Measurements from ENCODE around the gene IGSF9B. TPM values are rescaled to one million over a fixed set of nuclear protein-coding genes. Genes with fewer than 3 reads are reported as not detected.
A peak's percentile ranks its signal among the peaks of the same experiment; 100 is the strongest.

IGSF9B gene
- total RNA-seq, 1 donor from 2014 or later, result 8.4 TPM

GRCh38 chr11:133969112-133969511, 12.3 kb upstream of the IGSF9B start:
- Mint-ChIP-seq H3K4me1 (ENCODE audit: low read depth) (peaks cover 12% of the 10 kb centered on the region), H3K36me3 (ENCODE audit: low read depth) (no peaks in the 10 kb centered on the region), H3K27me3 (ENCODE audit: low read depth) (peaks cover 61% of the 10 kb centered on the region), H3K9me3 (ENCODE audit: low read depth) (no peaks in the 10 kb centered on the region), H3K4me3 (ENCODE audit: unreplicated experiment) (no peak overlapping the region), H3K27ac (ENCODE audit: unreplicated experiment) (no peak overlapping the region)
- TF ChIP-seq CTCF (IDR thresholded peaks at IDR 0.05), result no peak
- no peak for DNase-seq (ENCODE audit: low spot score)

DNA sequence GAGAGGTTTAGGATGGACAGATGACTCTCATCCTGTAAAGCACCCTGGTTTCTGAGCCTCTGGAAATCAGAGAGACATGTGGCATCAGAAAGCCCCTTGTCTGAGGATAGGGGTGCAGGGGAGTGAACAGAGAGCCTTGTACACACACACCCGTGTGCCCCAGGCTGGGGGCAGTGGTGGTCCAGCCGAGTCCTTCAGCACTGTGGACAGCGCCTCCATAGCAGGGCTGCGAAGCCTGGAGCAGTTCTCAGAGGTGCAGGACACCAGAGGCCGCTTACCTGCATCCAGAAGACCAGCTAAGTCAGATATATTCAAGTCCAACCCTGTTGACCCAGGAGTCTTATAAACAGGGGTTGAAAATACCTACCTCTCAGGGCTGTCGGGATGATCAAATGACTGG, 11.5 kb upstream of the IGSF9B start:
- Mint-ChIP-seq H3K36me3 (ENCODE audit: low read depth) (no peaks in the 10 kb centered on the region), H3K9me3 (ENCODE audit: low read depth) (no peaks in the 10 kb centered on the region), H3K4me3 (ENCODE audit: unreplicated experiment) (no peak overlapping the region), H3K27me3 (ENCODE audit: low read depth) (peaks cover 55% of the 10 kb centered on the region), H3K4me1 (ENCODE audit: low read depth) (peaks cover 12% of the 10 kb centered on the region), H3K27ac (ENCODE audit: unreplicated experiment) (no peak overlapping the region)
- TF ChIP-seq CTCF (IDR thresholded peaks at IDR 0.05), result no peak
- DNase-seq (ENCODE audit: low spot score), result no peak

DNA sequence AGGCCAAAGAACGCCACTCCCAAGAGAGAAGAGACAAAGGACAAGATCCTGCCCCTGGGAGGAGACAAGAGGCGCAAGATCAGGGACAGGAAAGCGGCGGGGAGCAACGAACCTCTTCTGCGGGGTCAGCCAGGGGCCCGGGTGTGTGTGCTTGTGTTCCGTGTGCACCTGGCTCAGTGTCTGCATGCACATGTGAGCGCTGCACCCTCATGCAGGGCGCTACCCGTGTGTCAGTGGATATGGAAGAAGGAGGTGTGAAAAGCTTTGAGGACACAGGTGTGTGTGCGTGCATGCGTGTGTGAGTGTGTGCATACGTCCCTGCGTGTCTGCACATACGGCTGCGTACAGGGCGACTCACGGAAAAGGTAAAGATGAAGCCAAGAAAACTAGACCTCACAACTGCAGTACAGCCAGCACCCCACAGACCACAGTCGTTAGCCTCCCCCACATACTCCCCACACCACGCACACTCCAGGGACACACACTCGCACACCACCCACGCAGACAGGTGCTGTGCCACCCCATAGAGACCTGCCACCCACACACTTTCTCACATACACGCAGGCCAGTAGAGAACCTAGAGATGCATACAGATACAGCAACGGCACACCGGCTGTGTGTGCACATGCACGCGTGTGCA, 11.0 kb upstream of the IGSF9B start:
- Mint-ChIP-seq H3K4me1 (ENCODE audit: low read depth) (peaks cover 12% of the 10 kb centered on the region), H3K36me3 (ENCODE audit: low read depth) (no peaks in the 10 kb centered on the region), H3K9me3 (ENCODE audit: low read depth) (no peaks in the 10 kb centered on the region), H3K4me3 (ENCODE audit: unreplicated experiment) (no peak overlapping the region), H3K27ac (ENCODE audit: unreplicated experiment) (no peak overlapping the region), H3K27me3 (ENCODE audit: low read depth) (peaks cover 54% of the 10 kb centered on the region)
- no peak for DNase-seq (ENCODE audit: low spot score)
- peak; percentile 4 for TF ChIP-seq CTCF (IDR thresholded peaks at IDR 0.05)

DNA sequence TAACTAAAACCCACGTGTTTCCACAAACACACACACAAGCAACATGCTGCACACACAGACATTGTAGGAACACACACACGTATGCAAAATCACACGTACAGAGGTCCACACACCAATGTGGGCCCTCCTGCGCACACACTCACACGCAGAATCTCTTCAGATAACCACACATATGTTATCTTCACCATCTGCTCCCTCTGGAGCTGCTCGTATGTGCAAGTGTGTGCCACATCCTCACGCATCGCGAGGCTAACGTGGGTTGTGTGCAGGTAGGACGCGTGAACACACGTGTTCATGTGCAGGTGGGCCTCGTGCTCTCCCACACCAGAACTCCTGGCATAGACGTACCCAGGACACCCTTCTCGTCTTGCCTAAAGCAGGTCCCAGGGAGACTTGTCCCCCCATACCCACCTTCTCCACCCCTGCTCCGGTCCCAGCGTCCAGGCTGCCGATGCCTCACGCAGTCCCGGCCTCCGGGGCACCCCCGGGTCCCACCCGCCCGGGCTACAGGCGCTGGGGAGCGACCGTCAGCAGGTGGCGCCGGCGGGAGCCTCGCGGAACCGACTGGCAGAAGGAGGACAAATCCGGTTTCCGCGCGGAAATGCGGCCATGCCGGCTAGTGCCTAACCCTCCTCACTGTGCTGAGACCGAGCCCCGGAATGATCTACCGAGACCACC, 10.3 kb upstream of the IGSF9B start:
- no peaks in the 10 kb centered on the region for H3K9me3 Mint-ChIP-seq (ENCODE audit: low read depth)
- H3K36me3 Mint-ChIP-seq (ENCODE audit: low read depth), result no peaks in the 10 kb centered on the region
- H3K4me1 Mint-ChIP-seq (ENCODE audit: low read depth), result peaks cover 12% of the 10 kb centered on the region
- no peak overlapping the region for H3K4me3 Mint-ChIP-seq (ENCODE audit: unreplicated experiment)
- TF ChIP-seq CTCF (IDR thresholded peaks at IDR 0.05), result peak; percentile 70
- no peak for DNase-seq (ENCODE audit: low spot score)
- peaks cover 50% of the 10 kb centered on the region for H3K27me3 Mint-ChIP-seq (ENCODE audit: low read depth)
- no peak overlapping the region for H3K27ac Mint-ChIP-seq (ENCODE audit: unreplicated experiment)

GRCh38 chr11:133966172-133966651, 9.4 kb upstream of the IGSF9B start:
- Mint-ChIP-seq H3K36me3 (ENCODE audit: low read depth) (no peaks in the 10 kb centered on the region), H3K27ac (ENCODE audit: unreplicated experiment) (no peak overlapping the region), H3K4me1 (ENCODE audit: low read depth) (peaks cover 12% of the 10 kb centered on the region), H3K4me3 (ENCODE audit: unreplicated experiment) (no peak overlapping the region), H3K9me3 (ENCODE audit: low read depth) (no peaks in the 10 kb centered on the region), H3K27me3 (ENCODE audit: low read depth) (peaks cover 50% of the 10 kb centered on the region)
- TF ChIP-seq CTCF (IDR thresholded peaks at IDR 0.05), result no peak
- DNase-seq (ENCODE audit: low spot score), result no peak

Measured in chondrocyte (in vitro differentiated cells).